Gastroesophageal sphincter (tissue), 4 donors: ENCODE results near the gene ATP8A1. TPM values are rescaled to one million over a fixed set of nuclear protein-coding genes. Genes with fewer than 3 reads are reported as not detected.

Experiments used
- ATAC-seq: fragments of 150-250 bp; one replicate; pipeline ENCODE4 v1.9.1; 2016; ENCODE audit warnings: mild to moderate bottlenecking, moderate library complexity
- H3K27ac ChIP-seq, 4 donors: fragments of 200-600 bp; sonication (generic) in 3 of 4; 1 replicate in 3 of 4; 2 replicates in 1 of 4; pipeline ENCODE4 v1.5.1; 2016 to 2019
- H3K27me3 ChIP-seq: fragments of 200-600 bp; sonication (generic); one replicate; pipeline ENCODE4 v1.5.1; 2019
- H3K36me3 ChIP-seq, 2 donors: fragments of 200-600 bp; sonication (generic); one replicate each; pipeline ENCODE4 v1.5.1; 2019; ENCODE audit warnings: control low read depth in 1 of 2
- H3K4me1 ChIP-seq, 3 donors: fragments of 200-600 bp; sonication (generic); 1 replicate in 2 of 3; 2 replicates in 1 of 3; pipeline ENCODE4 v1.5.1; 2016 to 2019; ENCODE audit warnings: control low read depth in 2 of 3
- H3K4me3 ChIP-seq, 2 donors: fragments of 200-600 bp; sonication (generic); one replicate each; pipeline ENCODE4 v1.5.1; 2019; ENCODE audit warnings: mild to moderate bottlenecking in 1 of 2, moderate library complexity in 1 of 2
- H3K9me3 ChIP-seq, 3 donors: fragments of 200-600 bp; sonication (generic); one replicate each; pipeline ENCODE4 v1.5.1; 2017 to 2019; ENCODE audit warnings: control low read depth in 2 of 3
- EP300 ChIP-seq: sonication (generic); formaldehyde crosslinking; IDR thresholded peaks from one replicate; pipeline ENCODE4 v1.6.1; 2017; ENCODE audit warnings: antibody characterized with exemption, mild to moderate bottlenecking
- POLR2A ChIP-seq, 2 donors: fragments of 450-650 bp; IDR thresholded peaks; one replicate each; pipeline ENCODE4 v1.6.1; 2017; ENCODE audit warnings: antibody characterized with exemption in 2 of 2, mild to moderate bottlenecking in 2 of 2, moderate library complexity in 1 of 2
- POLR2AphosphoS5 ChIP-seq: sonication (generic); formaldehyde crosslinking; IDR thresholded peaks from one replicate; pipeline ENCODE4 v1.6.1; 2017; ENCODE audit warnings: antibody characterized with exemption
- WGBS, 2 donors: methylation state at CpG; one replicate each; pipeline ENCODE4 v1.1.5; 2018; ENCODE audit warnings: low coverage in 1 of 2; 5-methylcytosine and 5-hydroxymethylcytosine counted together
- total RNA-seq, 4 donors: library from RNA; depleted of rRNA; stranded (reverse); fragments of >200 nt; gene quantifications; one replicate each; pipeline ENCODE4 v1.1.0, GENCODE V29; 2016
- TF ChIP-seq, protein P1 (sequence below), 4 experiments: fragments of 200-600 bp in 2 of 4; fragments of 450-650 bp in 2 of 4; sonication (generic) in 1 of 4; IDR thresholded peaks; one replicate each; pipeline ENCODE4 v1.5.1; 2017 to 2019; ENCODE audit warnings: antibody characterized with exemption in 4 of 4, mild to moderate bottlenecking in 2 of 4, moderate library complexity in 2 of 4

Gene ATP8A1
- total RNA-seq, 4 donors from 2014 or later: 5.6 to 21.9 (median 8.9) TPM

DNA sequence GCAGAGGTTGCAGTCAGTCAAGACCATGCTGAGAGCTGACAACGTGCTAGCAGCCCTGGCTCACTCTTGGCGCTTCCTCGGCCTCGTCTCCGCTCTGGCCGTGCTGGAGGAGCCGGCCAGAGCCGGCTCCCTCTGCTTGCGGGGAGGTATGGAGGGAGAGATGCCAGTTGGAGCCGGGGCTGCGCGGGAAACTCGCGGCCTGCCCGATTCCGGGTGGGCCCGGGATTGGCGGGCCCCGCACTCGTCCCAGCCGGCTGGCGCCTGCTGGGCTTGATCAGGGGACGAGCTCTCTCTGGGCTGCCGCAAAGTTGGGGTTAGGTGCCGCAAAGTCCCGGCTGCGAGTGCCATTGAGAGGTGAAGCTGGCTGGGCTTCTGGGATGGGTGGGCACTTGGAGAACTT lies 287.4 kb downstream of the ATP8A1 start:
- WGBS, 2 donors: 95 to 96% methylated on average over 4 to 18 of the region's 27 CpGs
- no peak for ATAC-seq

GRCh38 chr4:42366959-42367358 lies 289.9 kb downstream of the ATP8A1 start:
- 100% methylated on average over 1 of the region's 1 CpG; no CpG with 5 or more reads in 1 of the 2 donors for WGBS, 2 donors
- Histone ChIP-seq H3K27me3 (no peaks in the 10 kb centered on the region), H3K9me3 (no peaks in the 10 kb centered on the region), H3K4me3 (no peak overlapping the region), H3K36me3 (no peaks in the 10 kb centered on the region), H3K27ac (no peak overlapping the region), H3K4me1 (no peaks in the 10 kb centered on the region)
- ATAC-seq: no peak
- TF ChIP-seq EP300 (no peak), POLR2AphosphoS5 (no peak)
- TF ChIP-seq, protein P1, sequence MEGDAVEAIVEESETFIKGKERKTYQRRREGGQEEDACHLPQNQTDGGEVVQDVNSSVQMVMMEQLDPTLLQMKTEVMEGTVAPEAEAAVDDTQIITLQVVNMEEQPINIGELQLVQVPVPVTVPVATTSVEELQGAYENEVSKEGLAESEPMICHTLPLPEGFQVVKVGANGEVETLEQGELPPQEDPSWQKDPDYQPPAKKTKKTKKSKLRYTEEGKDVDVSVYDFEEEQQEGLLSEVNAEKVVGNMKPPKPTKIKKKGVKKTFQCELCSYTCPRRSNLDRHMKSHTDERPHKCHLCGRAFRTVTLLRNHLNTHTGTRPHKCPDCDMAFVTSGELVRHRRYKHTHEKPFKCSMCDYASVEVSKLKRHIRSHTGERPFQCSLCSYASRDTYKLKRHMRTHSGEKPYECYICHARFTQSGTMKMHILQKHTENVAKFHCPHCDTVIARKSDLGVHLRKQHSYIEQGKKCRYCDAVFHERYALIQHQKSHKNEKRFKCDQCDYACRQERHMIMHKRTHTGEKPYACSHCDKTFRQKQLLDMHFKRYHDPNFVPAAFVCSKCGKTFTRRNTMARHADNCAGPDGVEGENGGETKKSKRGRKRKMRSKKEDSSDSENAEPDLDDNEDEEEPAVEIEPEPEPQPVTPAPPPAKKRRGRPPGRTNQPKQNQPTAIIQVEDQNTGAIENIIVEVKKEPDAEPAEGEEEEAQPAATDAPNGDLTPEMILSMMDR (IDR thresholded peaks at IDR 0.05): no peak

More for the DNA sequence above, 287.4 kb downstream of the ATP8A1 start:
- no peaks in the 10 kb centered on the region for H3K27me3 ChIP-seq
- no peaks in the 10 kb centered on the region for H3K9me3 ChIP-seq
- H3K36me3 ChIP-seq: no peaks in the 10 kb centered on the region
- H3K27ac ChIP-seq: no peak overlapping the region
- TF ChIP-seq POLR2AphosphoS5 (no peak), EP300 (no peak)
- TF ChIP-seq, protein P1 (IDR thresholded peaks at IDR 0.05): no peak
- H3K4me1 ChIP-seq: no peaks in the 10 kb centered on the region
- H3K4me3 ChIP-seq: no peak overlapping the region

DNA sequence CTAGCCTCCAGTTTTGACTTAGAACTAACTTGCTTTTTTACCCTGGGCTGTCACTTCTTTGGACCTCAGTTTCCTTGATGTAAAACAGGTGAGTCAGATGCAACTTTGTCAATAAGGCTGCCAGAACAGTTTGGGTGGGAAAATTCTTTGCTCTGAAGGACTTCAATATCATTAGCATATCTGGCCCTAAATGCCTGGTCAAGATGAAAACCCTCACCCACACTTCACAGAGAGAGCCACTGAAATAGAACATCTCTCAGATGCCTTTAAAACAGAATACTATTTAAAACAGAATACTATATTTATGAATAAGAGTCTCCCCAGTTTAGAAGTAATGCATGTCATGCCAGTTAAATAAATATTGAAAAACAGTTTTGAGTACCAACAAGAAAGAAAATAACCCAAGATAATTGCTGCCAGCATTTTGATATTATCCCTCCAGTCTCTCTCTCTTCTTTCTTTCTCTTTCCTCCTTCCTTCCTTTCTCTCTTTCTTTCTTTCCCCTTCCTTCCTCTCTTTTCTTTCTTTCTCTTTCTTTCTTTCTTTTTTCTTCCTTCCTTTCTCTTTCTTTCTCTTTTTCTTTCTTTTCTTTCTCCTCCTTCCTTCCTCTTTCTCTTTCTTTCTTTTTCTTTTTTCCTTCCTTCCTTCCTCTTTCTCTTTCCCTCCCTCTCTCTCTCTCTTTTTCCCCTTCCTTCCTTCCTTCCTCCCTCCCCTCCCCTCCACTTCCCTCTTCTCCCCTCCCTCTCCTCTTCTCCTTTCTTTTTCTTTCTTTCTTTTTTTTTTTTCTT lies 292.4 kb downstream of the ATP8A1 start:
- Histone ChIP-seq H3K27ac (no peak overlapping the region), H3K4me3 (no peak overlapping the region), H3K9me3 (no peaks in the 10 kb centered on the region), H3K36me3 (no peaks in the 10 kb centered on the region), H3K27me3 (no peaks in the 10 kb centered on the region), H3K4me1 (peaks cover 0 to 8% (median 0%) of the 10 kb centered on the region in 3 donors)
- no peak for ATAC-seq
- TF ChIP-seq POLR2AphosphoS5 (no peak), POLR2A (IDR thresholded peaks at IDR 0.05) (no peak), EP300 (no peak)
- TF ChIP-seq, protein P1 (IDR thresholded peaks at IDR 0.05): no peak

DNA sequence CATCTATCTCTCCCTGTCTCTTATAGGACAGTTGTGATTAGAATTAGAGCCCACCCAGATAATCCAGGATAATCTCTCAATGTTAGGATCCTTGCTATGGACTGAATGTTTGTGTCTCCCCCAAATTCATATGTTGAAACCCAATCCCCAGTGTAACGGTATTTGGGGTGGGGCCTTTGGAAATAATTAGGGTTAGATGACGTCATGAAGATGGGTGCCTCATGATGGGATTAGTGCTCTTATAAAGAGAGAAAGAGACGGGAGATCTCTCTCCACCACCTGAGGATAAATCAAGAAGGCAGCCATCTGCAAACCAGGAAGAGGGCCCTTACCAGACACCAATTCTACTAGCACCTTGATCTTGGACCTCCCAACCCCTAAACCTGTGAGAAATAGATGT lies 293.3 kb downstream of the ATP8A1 start:
- ATAC-seq: no peak
- TF ChIP-seq POLR2AphosphoS5 (no peak), EP300 (no peak), POLR2A (IDR thresholded peaks at IDR 0.05) (no peak)
- TF ChIP-seq, protein P1 (IDR thresholded peaks at IDR 0.05): no peak

DNA sequence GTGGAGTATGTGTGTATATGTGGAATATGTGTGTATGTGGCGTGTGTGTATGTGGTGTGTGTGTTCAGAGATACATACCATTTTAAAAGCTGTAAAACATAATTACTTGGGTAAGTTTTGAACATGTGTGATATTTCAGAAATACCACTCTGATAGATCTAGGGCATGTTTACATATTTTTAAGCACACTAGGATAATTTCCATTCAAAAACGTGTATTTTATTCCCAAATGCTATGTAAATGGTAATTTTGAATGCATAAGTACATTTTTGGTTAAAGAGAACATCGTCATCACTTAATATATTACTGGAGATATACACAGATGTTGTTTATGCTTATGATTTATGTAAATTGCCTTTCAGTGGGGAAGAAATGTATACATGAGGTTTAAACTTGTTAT lies 294.3 kb downstream of the ATP8A1 start:
- no peak overlapping the region for H3K4me3 ChIP-seq
- no peaks in the 10 kb centered on the region for H3K9me3 ChIP-seq
- 60 to 65% methylated on average over 2 to 3 of the region's 3 CpGs for WGBS, 2 donors
- no peaks in the 10 kb centered on the region for H3K36me3 ChIP-seq
- TF ChIP-seq, protein P1 (IDR thresholded peaks at IDR 0.05): no peak
- no peak for TF ChIP-seq POLR2AphosphoS5
- TF ChIP-seq POLR2A (IDR thresholded peaks at IDR 0.05): no peak
- no peak for TF ChIP-seq EP300
- ATAC-seq: no peak
- no peak overlapping the region for H3K27ac ChIP-seq
- peaks cover 0 to 8% (median 0%) of the 10 kb centered on the region in 3 donors for H3K4me1 ChIP-seq
- no peaks in the 10 kb centered on the region for H3K27me3 ChIP-seq

More for the DNA sequence above, 293.3 kb downstream of the ATP8A1 start:
- 88 to 100% methylated on average over 1 to 3 of the region's 3 CpGs for WGBS, 2 donors
- Histone ChIP-seq H3K27ac (no peak overlapping the region), H3K4me1 (peaks cover 0 to 8% (median 0%) of the 10 kb centered on the region in 3 donors), H3K4me3 (no peak overlapping the region), H3K27me3 (no peaks in the 10 kb centered on the region), H3K9me3 (no peaks in the 10 kb centered on the region), H3K36me3 (no peaks in the 10 kb centered on the region)
